CD4-positive, alpha-beta T cell (primary cell): ENCODE results near the gene ELP5. TPM values are rescaled to one million over a fixed set of nuclear protein-coding genes. Genes with fewer than 3 reads are reported as not detected.

Experiments
- ATAC-seq: fragments of 200-7000 bp; cut with Tn5 transposase; one replicate; pipeline ENCODE4 v1.10.0; 2022; ENCODE audit warnings: mild to moderate bottlenecking; ENCODE audit not compliant: poor library complexity
- CTCF ChIA-PET: fragments of 350-600 bp; sonication (Branson Sonifier 250); formaldehyde crosslinking; loops from one replicate; lab custom pipeline; 2021; ENCODE audit warnings: antibody characterized with exemption, inconsistent platforms; lab: Charles Lee
- POLR2A ChIA-PET: fragments of 350-600 bp; sonication (Branson Sonifier 250); formaldehyde crosslinking; loops from one replicate; lab custom pipeline; 2021; ENCODE audit warnings: antibody characterized with exemption, inconsistent platforms; lab: Charles Lee
- DNase-seq, 14 experiments: peaks; one replicate each; pipeline ENCODE4 v3.0.0-alpha.2; 2013 to 2020; ENCODE audit warnings: mixed read lengths in 2 of 14
- H3K27ac ChIP-seq, 2 donors: one replicate each; pipeline versions ENCODE4 v1.5.1 to v1.7.0; 2013; ENCODE audit warnings: low read length in 2 of 2, low read depth in 1 of 2, mild to moderate bottlenecking in 1 of 2
- H3K27me3 ChIP-seq, 2 experiments: 1 replicate in 1 of 2; 2 replicates in 1 of 2; pipeline versions ENCODE4 v1.6.1 to v1.7.0; 2013; ENCODE audit warnings: low read length in 2 of 2, control low read depth in 1 of 2, mild to moderate bottlenecking in 1 of 2, moderate library complexity in 1 of 2; ENCODE audit not compliant: insufficient read depth in 2 of 2, control insufficient read depth in 1 of 2
- H3K36me3 ChIP-seq: one replicate; pipeline ENCODE4 v1.6.1; 2013; ENCODE audit warnings: low read length, control low read depth; ENCODE audit not compliant: insufficient read depth
- H3K4me1 ChIP-seq: one replicate; pipeline ENCODE4 v1.6.1; 2013; ENCODE audit warnings: low read length, control low read depth; ENCODE audit not compliant: insufficient read depth
- H3K4me3 ChIP-seq: one replicate; pipeline ENCODE4 v1.5.1; 2013; ENCODE audit warnings: mild to moderate bottlenecking, low read length, moderate library complexity
- H3K9me3 ChIP-seq, 2 experiments: 1 replicate in 1 of 2; 2 replicates in 1 of 2; pipeline versions ENCODE4 v1.6.1 to v1.7.0; 2013; ENCODE audit warnings: low read length in 2 of 2, mild to moderate bottlenecking in 2 of 2, control low read depth in 1 of 2, moderate library complexity in 1 of 2; ENCODE audit not compliant: control insufficient read depth in 1 of 2, insufficient read depth in 1 of 2
- H3K27ac Mint-ChIP-seq: one replicate; pipeline ENCODE4 v1.8.0; 2020; ENCODE audit warnings: mixed read lengths
- H3K27me3 Mint-ChIP-seq: one replicate; pipeline ENCODE4 v1.8.0; 2021; ENCODE audit warnings: mixed read lengths
- H3K36me3 Mint-ChIP-seq: one replicate; pipeline ENCODE4 v1.8.0; 2021; ENCODE audit warnings: low read depth, mixed read lengths
- H3K4me1 Mint-ChIP-seq: one replicate; pipeline ENCODE4 v1.8.0; 2021; ENCODE audit warnings: low read depth, mixed read lengths
- H3K4me3 Mint-ChIP-seq: one replicate; pipeline ENCODE4 v1.8.0; 2020; ENCODE audit warnings: mild to moderate bottlenecking, mixed read lengths
- H3K9me3 Mint-ChIP-seq: one replicate; pipeline ENCODE4 v1.8.0; 2020; ENCODE audit warnings: mixed read lengths
- CTCF ChIP-seq: fragments of 200-600 bp; IDR thresholded peaks from one replicate; pipeline ENCODE4 v1.8.0; 2022; ENCODE audit warnings: antibody characterized with exemption, mild to moderate bottlenecking
- intact Hi-C, 2 experiments: fragments of 100-400 bp; cut with DNase I in 1 of 2; cut with micrococcal nuclease in 1 of 2; formaldehyde crosslinking; loops; one replicate each; pipeline versions ENCODE4 v1.15.1 to v1.9.0; 2023 to 2025; cut with DNase I, micrococcal nuclease
- total RNA-seq, 174 experiments: library from RNA in 2 of 174; stranded (reverse) in 2 of 174; gene quantifications; one replicate each; pipeline ENCODE4 v1.2.3 and lab custom pipeline; 2021 to 2026

Gene ELP5
- total RNA-seq, 2 experiments from 2014 or later: 20.1 to 21.3 TPM

GRCh38 chr17:7226721-7227710 lies 25.0 kb upstream of the ELP5 start:
- H3K9me3 Mint-ChIP-seq: no peaks in the 10 kb centered on the region
- H3K27ac Mint-ChIP-seq: no peak overlapping the region
- no peaks in the 10 kb centered on the region for H3K27me3 Mint-ChIP-seq
- H3K4me1 Mint-ChIP-seq: peaks cover 11% of the 10 kb centered on the region
- CTCF ChIA-PET: interaction anchor here (0.6 kb wide), 1 partner anchor 173 kb away, joined by 4 read pairs; no protein-coding TSS in a partner anchor
- H3K4me3 ChIP-seq: no peak overlapping the region
- POLR2A ChIA-PET: no interaction called here
- DNase-seq: no peak
- H3K4me1 ChIP-seq: peaks cover 9% of the 10 kb centered on the region
- H3K9me3 ChIP-seq: no peaks in the 10 kb centered on the region
- H3K36me3 Mint-ChIP-seq: peaks cover 72% of the 10 kb centered on the region
- no peak for ATAC-seq
- H3K4me3 Mint-ChIP-seq: no peak overlapping the region
- TF ChIP-seq CTCF: no peak
- intact Hi-C loops: no loop called here
- H3K36me3 ChIP-seq: peaks cover 80% of the 10 kb centered on the region
- no peak overlapping the region for H3K27ac ChIP-seq
- H3K27me3 ChIP-seq: no peaks in the 10 kb centered on the region

GRCh38 chr17:7228920-7229319 lies 23.1 kb upstream of the ELP5 start:
- POLR2A ChIA-PET: no interaction called here
- DNase-seq (no peak), ATAC-seq (no peak)
- Mint-ChIP-seq H3K4me3 (no peak overlapping the region), H3K4me1 (peaks cover 28% of the 10 kb centered on the region), H3K36me3 (peaks cover 67% of the 10 kb centered on the region), H3K27ac (no peak overlapping the region), H3K27me3 (no peaks in the 10 kb centered on the region), H3K9me3 (no peaks in the 10 kb centered on the region)
- no peaks in the 10 kb centered on the region for H3K9me3 ChIP-seq
- TF ChIP-seq CTCF: no peak
- no peak overlapping the region for H3K27ac ChIP-seq
- peaks cover 61% of the 10 kb centered on the region for H3K36me3 ChIP-seq
- CTCF ChIA-PET: no interaction called here
- H3K4me3 ChIP-seq: no peak overlapping the region
- H3K27me3 ChIP-seq: no peaks in the 10 kb centered on the region
- intact Hi-C loops: no loop called here
- peaks cover 26% of the 10 kb centered on the region for H3K4me1 ChIP-seq

GRCh38 chr17:7229504-7229903 lies 22.5 kb upstream of the ELP5 start:
- H3K9me3 ChIP-seq: no peaks in the 10 kb centered on the region

More at GRCh38 chr17:7229504-7229903, 22.5 kb upstream of the ELP5 start:
- H3K27ac ChIP-seq: no peak overlapping the region
- no peak overlapping the region for H3K4me3 Mint-ChIP-seq
- H3K36me3 ChIP-seq: peaks cover 57% of the 10 kb centered on the region
- peaks cover 28% of the 10 kb centered on the region for H3K4me1 ChIP-seq
- H3K27me3 ChIP-seq: no peaks in the 10 kb centered on the region
- DNase-seq (no peak), ATAC-seq (no peak)
- H3K9me3 Mint-ChIP-seq: no peaks in the 10 kb centered on the region
- H3K27ac Mint-ChIP-seq: no peak overlapping the region
- H3K4me3 ChIP-seq: no peak overlapping the region
- ChIA-PET POLR2A (interaction anchor here (17.0 kb wide), 1 partner anchor 10 kb away, joined by 234 read pairs; the partner anchor contains the start of genes ACADVL and DLG4), CTCF (no interaction called here)
- no peak for TF ChIP-seq CTCF
- H3K4me1 Mint-ChIP-seq: peaks cover 33% of the 10 kb centered on the region
- H3K27me3 Mint-ChIP-seq: no peaks in the 10 kb centered on the region
- H3K36me3 Mint-ChIP-seq: peaks cover 68% of the 10 kb centered on the region
- intact Hi-C loops: no loop called here
